CD4-positive, alpha-beta T cell treated with Interleukin-21 for 1 hour (primary cell): ENCODE results near the gene HSD11B1.

Experiments used
- DNase-seq: peaks from one replicate; pipeline ENCODE4 v3.0.0-alpha.2; 2020

HSD11B1 gene

DNA sequence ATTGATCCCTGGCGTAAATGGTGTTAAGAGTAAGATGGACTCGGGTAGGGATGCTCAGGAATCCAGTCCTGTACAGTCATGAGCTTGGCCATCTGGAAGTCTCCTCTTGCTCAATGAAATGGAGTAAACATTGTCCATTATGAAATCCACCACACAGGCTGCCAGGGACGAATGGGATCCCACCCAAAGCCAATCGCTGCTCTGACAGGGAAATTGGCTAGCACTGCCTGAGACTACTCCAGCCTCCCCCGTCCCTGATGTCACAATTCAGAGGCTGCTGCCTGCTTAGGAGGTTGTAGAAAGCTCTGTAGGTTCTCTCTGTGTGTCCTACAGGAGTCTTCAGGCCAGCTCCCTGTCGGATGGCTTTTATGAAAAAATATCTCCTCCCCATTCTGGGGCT is at the start of gene HSD11B1:
Gene HSD11B1 (plus strand): TSS at position 263 of the 400 bp plus-strand sequence. CDS start 97 bp downstream, at position 360.
- no peak for DNase-seq

DNA sequence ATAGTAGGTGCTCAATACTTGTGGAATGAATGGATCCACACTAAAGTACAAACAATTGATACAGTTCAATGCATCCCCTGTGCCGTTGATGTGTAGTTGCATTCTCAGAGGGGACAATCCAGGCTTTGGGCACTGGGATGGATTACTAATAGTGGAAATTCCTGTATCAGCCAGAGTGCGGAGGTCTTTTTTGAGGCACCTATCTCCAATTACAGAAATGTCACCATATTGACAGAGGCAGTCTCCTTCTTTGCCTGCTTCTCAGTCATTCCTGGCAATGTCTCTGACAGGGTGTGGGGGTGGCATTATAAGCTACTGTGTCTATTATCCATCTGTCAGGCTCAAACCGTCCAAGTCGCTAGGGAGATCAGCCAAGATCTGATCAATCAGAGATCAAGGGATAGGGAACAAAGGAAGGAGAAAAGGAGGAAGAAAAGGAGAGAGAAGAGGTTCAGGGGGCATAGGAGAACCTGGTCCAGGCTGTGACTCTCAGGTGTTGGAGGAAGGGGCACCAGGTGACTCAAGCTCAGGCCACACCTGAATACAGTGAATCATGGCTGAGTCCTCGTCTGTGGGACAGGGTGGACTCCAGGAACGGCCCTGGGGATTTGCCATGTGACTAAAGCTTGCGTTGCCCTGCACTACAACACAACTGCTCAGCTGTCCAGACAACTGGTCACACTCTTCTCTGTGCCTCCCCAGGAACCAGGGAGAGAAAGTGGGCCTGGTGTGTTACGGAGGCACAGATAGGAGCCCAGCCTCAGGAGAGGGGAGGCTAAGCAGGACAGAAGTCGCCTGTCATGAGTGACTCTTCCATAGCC is 49.0 kb upstream of the HSD11B1 start:
- DNase-seq: no peak

- DNase-seq: peak; percentile 34
Observed at GRCh38 chr1:209657140-209657879, 47.3 kb upstream of the HSD11B1 start.

DNA sequence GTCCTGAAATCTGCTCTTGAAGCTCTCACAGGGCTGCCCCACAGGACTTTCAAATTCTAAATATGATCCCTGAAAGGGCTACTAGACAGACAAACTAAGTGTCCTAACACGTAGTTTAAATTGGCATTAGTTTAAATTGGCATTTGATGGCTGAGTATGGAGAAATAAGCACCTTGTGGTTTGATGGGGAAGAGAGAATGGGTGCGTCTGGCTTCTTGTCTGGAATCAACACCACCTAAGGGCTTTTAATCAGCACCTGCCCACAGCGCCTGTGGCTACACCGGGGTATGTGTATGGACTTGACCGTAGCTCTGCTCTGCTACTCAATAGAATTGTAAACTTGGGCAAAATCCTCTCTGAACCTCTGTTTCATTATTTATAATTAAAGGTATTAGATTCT is 46.7 kb upstream of the HSD11B1 start:
- DNase-seq: no peak

DNA sequence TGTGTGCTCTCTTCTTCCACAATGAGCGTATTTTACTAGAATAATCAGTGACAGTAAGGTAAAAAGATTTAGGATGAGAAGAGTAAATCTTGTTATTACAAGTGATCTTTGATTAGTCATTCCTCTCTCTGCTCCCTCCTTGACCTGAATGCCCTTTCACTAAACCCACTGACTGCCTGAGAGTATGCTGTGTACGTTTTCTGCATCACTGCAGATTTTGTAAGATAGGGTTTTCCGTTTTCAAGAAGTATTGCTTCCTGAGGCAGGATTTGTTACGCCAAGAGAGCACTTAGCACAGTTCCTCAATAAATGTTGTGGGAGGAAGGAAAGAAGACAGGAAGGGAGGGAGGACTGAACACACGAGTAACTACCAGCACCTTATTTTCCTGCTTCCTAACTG is 44.7 kb upstream of the HSD11B1 start:
- DNase-seq: peak; percentile 31

DNA sequence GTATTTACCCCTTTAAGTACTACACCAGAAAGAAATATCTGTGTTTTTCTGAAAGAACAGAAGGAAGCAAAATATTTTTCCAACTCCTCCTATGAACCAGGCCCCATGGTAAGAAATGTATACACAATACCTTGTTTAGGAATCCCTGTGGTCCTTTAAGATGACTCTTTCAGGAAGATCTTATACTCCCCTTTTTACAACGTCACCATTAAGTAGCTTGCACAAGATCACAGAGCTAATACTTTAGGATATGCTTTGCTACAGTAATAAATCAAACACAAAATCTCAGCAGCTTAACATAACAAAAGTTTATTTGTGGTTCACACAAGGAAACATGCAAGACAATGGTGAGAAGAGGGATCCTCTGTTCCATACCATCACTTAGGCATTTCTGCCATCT is 43.6 kb upstream of the HSD11B1 start:
- DNase-seq: no peak

DNA sequence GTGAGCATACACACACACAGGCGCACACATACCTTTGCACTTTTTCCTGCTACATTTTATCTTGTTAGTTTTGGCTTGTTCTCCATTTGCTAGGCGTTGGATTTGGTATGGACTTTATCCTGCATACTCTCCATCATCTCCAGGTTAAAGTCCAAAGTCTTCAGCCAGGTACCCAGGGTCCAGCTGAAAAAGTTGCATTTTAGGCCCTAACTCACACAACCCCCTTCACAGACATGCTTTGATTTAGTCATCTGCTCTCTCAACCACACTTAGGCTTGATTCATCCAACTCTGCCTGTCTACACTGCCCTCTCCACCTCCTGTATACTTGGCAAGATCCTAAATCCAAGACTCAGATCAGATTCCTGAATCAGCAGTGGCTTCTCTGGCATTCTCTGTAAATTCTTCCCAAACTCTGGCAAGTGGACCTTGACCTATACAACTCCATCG is 41.7 kb upstream of the HSD11B1 start:
- no peak for DNase-seq

GRCh38 chr1:209667103-209667502 is 37.5 kb upstream of the HSD11B1 start:
- DNase-seq: no peak

- DNase-seq: no peak
Observed at GRCh38 chr1:209667708-209668107, 36.9 kb upstream of the HSD11B1 start.

GRCh38 chr1:209670441-209671082 is 34.1 kb upstream of the HSD11B1 start:
- no peak for DNase-seq

DNA sequence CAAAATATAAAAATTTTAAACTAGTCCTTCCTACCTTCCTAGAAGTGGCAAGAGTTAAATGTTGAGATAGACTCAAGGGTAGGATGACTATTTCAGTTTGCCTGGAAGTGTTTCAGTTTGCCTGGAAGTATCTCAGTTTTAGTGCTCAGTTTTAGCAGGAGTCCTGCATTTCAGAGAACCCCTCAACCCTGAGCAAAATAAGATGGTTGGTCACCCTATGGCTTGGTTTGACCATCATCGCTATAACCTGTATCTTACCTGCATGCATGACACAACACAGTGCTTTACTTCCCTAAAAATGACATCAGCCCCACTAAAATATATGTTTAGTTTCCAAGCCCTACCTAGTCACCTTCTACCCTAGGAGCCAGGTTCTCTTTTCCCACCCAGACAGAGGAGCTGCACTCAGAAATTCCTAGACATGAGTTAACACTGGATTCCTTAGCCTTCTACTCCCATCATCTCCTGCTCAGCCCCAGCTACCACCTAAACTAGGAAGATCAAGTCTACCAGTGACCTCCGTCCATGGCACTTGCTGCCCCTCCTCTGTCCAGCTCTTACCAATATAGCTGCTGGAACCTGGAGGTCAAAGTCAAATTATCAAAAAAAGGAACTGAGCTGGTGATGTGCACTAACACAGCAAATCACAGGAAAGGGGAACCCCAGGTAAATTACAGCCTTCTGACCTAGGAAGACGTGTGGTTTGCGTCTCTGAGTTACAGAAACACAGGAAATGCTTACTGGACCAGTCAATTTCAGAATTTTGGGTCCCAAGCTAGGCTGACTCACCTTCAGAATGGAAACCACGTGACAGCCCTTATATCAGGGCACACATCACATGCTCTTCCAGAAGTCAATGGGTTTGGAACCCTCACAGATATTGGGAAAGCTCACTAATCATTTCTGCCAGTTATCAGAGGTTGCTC is 31.7 kb upstream of the HSD11B1 start:
- DNase-seq: peak; percentile 67

DNA sequence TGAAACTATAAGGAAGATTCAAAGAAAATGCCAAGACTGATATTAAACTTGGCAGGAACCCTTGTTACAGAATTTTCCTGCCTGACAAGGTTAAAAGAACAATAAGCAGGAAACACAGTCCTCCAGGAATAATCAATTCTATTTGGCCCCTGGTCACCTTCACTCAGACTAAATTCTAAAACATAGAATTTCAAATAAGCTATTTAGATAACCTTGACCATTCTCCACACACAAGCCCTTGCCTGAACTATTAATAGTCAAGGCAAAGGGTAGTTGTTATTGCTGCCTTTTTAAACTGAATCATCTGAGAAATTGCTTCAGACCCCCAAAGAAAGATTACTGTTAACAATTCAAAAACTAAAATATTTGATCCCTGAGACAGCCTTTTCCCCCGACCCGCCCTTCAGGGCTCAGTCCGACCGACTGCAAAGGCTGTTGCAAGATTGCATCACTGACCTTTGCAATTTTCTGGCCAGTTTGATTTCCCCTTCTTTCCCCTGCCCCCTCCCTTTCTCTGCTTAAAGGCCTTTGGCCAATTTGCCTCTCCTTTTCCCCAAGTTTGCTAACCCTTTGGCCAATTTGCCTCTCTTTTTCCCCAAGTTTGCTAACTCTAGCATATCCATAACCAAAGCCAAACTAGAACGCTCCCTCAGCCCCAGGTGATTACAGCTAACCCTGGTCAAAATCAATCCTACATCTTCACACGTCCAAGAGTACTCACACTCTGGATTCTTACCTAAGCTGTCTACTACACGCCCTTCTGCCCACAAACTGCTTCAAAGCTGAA is 30.8 kb upstream of the HSD11B1 start:
- DNase-seq: no peak

DNA sequence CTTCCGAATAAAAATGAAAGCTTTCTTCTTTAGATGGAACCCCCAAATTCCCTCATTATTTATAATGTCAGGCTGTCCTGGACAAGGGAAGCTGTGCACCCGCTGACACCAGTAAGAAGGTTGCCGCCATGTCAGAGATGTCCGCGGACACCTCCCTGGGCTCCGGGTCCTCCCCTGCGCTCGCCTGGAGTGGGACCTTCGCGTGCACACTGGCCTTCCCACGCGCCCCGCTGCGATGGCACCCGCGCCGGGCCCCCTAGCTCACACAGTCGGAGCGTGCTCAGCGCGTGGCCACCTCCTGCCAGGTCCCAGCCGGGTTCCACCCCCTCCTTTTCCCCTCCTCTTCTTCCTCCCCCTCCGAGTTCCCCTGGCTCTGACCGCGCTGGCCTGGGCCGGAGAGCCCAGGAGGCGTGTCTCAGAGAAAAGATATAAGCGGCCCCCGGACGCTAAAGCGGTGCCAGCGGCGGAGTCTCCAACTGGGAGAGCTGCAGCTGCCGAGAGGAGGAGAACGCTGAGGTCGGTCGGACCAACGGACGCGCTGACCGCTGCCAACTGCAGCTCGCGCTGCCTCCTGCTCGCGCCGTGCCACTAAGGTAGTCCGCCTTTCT is 29.6 kb upstream of the HSD11B1 start, which contains the start of gene G0S2:
Gene G0S2 (plus strand): TSS at position 456 of the 608 bp plus-strand sequence. CDS start 273 bp downstream, outside the sequence.
- DNase-seq: peak; percentile 34

DNA sequence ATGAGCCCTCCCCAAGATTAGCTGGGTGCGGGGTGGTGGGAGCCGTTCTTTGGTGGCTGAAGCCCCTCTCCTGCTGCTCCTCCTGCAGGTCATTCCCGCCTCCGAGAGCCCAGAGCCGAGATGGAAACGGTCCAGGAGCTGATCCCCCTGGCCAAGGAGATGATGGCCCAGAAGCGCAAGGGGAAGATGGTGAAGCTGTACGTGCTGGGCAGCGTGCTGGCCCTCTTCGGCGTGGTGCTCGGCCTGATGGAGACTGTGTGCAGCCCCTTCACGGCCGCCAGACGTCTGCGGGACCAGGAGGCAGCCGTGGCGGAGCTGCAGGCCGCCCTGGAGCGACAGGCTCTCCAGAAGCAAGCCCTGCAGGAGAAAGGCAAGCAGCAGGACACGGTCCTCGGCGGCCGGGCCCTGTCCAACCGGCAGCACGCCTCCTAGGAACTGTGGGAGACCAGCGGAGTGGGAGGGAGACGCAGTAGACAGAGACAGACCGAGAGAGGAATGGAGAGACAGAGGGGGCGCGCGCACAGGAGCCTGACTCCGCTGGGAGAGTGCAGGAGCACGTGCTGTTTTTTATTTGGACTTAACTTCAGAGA is 29.0 kb upstream of the HSD11B1 start:
- no peak for DNase-seq

- DNase-seq: no peak
Observed at GRCh38 chr1:209678981-209679539, 25.6 kb upstream of the HSD11B1 start.

DNA sequence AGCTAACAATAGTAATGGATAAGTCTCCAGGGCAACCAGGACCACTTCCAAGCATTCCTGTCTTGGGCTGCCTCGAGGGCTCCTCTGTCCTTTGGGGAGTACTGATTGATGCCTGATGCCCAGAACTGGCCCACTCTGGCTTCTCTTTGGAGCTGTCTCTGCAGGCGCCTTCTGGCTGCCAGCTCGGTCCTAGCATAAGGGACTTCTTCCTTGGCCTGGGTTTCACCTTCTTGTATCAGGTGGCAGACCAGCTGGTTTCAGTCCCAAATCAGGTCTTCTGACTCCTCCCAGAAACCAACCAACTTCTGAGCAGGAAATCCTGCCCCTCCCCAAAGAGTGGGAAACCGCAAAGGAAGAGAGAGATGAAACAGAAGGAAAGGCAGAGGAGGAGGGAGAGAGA is 18.8 kb upstream of the HSD11B1 start:
- DNase-seq: peak; percentile 62

- no peak for DNase-seq
Observed at GRCh38 chr1:209686322-209686721, 18.3 kb upstream of the HSD11B1 start.

DNA sequence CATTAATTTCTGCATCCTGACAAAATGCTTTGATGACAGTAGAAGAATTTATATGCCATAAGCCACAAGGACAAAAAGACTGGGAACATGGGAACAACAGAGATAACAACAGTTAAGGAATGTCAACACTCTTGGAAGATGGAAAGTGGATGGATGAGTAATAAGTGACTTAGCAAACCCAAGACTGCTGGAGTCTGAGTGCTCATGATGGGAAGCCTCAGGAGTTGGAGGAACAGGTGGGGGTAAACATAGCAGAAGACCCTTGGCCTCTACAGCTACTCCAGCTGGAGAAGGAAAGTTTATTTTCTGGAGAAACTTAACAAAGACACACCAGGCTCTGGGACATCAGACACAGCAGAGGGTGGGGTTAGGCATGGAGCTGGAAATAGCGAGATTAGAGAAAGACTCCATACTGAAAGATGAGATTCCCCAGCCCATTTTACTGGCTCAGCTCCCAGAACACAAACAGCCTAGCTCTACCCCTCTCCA is 15.9 kb upstream of the HSD11B1 start:
- DNase-seq: no peak

DNA sequence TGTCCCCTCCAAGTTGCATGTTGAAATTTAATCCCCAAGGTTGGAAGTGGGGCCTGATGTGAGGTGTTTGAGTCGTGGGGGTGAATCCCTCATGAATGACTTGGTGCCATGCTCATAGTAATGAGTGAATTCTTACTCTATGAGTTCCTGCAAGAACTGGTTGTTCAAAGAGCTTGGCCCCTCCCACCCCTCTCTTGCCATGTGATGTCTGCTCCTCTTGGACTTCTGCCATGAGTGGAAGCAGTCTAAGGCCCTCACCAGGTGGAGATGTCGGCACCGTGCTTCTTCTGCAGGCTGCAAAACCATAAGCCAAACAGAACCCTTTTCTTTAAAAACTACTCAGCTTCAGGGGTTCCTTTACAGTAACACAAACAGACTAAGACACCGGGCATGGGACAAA is 15.2 kb upstream of the HSD11B1 start:
- no peak for DNase-seq

GRCh38 chr1:209691237-209691636 is 13.4 kb upstream of the HSD11B1 start:
- no peak for DNase-seq
